Motor neuron (in vitro differentiated cells): ENCODE results near the gene ALDH8A1. TPM values are rescaled to one million over a fixed set of nuclear protein-coding genes. Genes with fewer than 3 reads are reported as not detected.

Experiments used
- ATAC-seq, 8 experiments: fragments of 200-7000 bp; cut with Tn5 transposase; replicated peaks in 6 of 8; 2 replicates each; pipeline ENCODE4 v1.8.0; 2021; ENCODE audit warnings: mild to moderate bottlenecking in 8 of 8, moderate library complexity in 8 of 8
- H3K27ac ChIP-seq, 2 donors: fragments of 250-450 bp; sonication (Bioruptor Pico); 2 replicates each; pipeline ENCODE4 v1.9.0; 2021; ENCODE audit warnings: antibody characterized with exemption in 2 of 2, mild to moderate bottlenecking in 2 of 2, moderate library complexity in 1 of 2
- H3K4me1 ChIP-seq, 2 donors: fragments of 250-450 bp; sonication (Bioruptor Pico); replicated peaks in 1 of 2; 2 replicates each; pipeline ENCODE4 v1.6.1; 2021; ENCODE audit warnings: antibody characterized with exemption in 2 of 2, mild to moderate bottlenecking in 2 of 2, moderate library complexity in 1 of 2
- H3K4me3 ChIP-seq, 5 donors: fragments of 250-450 bp; sonication (Bioruptor Pico); 2 replicates each; pipeline ENCODE4 v1.9.0; 2021; ENCODE audit warnings: antibody characterized with exemption in 5 of 5, mild to moderate bottlenecking in 5 of 5, moderate library complexity in 4 of 5
- WGBS, 10 experiments: fragments of 450-650 bp; shearing (Covaris generic); methylation state at CpG; one replicate each; pipeline ENCODE4 v1.0.0; 2022; 5-methylcytosine and 5-hydroxymethylcytosine counted together
- in situ Hi-C, 9 experiments: fragments of 400-800 bp; cut with MboI; loops; one replicate each; pipeline ENCODE4 v1.15.0; 2021; ENCODE audit warnings: low sequenced_read_pairs in 9 of 9, low pct_unique_long_range_greater_than_20kb in 2 of 9; ENCODE audit not compliant: unreplicated experiment in 9 of 9
- total RNA-seq, 8 experiments: library from RNA; unstranded; fragments of 300-600 nt; gene quantifications; 2 replicates each; pipeline versions ENCODE4 v1.2.3 to v1.2.4, GENCODE V29; 2022

ALDH8A1 gene
- total RNA-seq, 8 experiments from 2014 or later: 0.13 to 2.3 (median 1.0) TPM

GRCh38 chr6:134873500-134874388 is 76.2 kb downstream of the ALDH8A1 start:
- 80 to 100% (median 100%) methylated on average over 2 to 3 of the region's 7 CpGs; no CpG with 5 or more reads in 3 of the 10 experiments for WGBS, 10 experiments
- no peak for ATAC-seq
- in situ Hi-C loops: no loop called here
- no peak overlapping the region for H3K27ac ChIP-seq
- H3K4me3 ChIP-seq: no peak overlapping the region
- H3K4me1 ChIP-seq: no peaks in the 10 kb centered on the region

- 50 to 90% (median 73%) methylated on average over 2 to 7 of the region's 9 CpGs; no CpG with 5 or more reads in 1 of the 10 experiments for WGBS, 10 experiments
- H3K27ac ChIP-seq: no peak overlapping the region
- in situ Hi-C loops: no loop called here
- no peaks in the 10 kb centered on the region for H3K4me1 ChIP-seq
- ATAC-seq: no peak
- no peak overlapping the region for H3K4me3 ChIP-seq
Measured at GRCh38 chr6:134870677-134871498, 79.0 kb downstream of the ALDH8A1 start.

GRCh38 chr6:134868812-134869211 is 81.1 kb downstream of the ALDH8A1 start:
- 85 to 100% (median 96%) methylated on average over 2 to 3 of the region's 3 CpGs; no CpG with 5 or more reads in 3 of the 10 experiments for WGBS, 10 experiments
- Histone ChIP-seq H3K4me3 (no peak overlapping the region), H3K4me1 (no peaks in the 10 kb centered on the region), H3K27ac (no peak overlapping the region)
- ATAC-seq: no peak
- in situ Hi-C loops: no loop called here

Other genes starting within 250 kb of the ALDH8A1 start
- gene HBS1L, start 104.7 kb upstream of the ALDH8A1 start, total RNA-seq: 100 to 1,000 TPM in 1 of 8 experiments, 10 to 100 TPM in 7; 55.8 to 100 (median 75.9) TPM
- gene MYB, start 231.2 kb upstream of the ALDH8A1 start, total RNA-seq: 1 to 10 TPM in 5 of 8 experiments, under 1 TPM in 1, not detected in 2; 0.60 to 4.8 (median 1.4) TPM